Heart right ventricle (tissue), 16 donors: Measurements from ENCODE around the gene ABCA13. TPM values are rescaled to one million over a fixed set of nuclear protein-coding genes. Genes with fewer than 3 reads are reported as not detected.

ENCODE experiments used
- ATAC-seq, 8 donors: fragments of 200-7000 bp; cut with Tn5 transposase; one replicate each; pipeline ENCODE4 v1.9.1; 2020; ENCODE audit warnings: mild to moderate bottlenecking in 8 of 8, moderate library complexity in 8 of 8, moderate number of reproducible peaks in 1 of 8
- DNase-seq, 2 donors: peaks; one replicate each; pipeline ENCODE4 v3.0.0-alpha.2; 2020
- H3K27ac ChIP-seq, 10 donors: fragments of 200-600 bp; sonication (generic) in 2 of 10; one replicate each; pipeline versions ENCODE4 v1.5.0 to v1.8.0; 2020 to 2022; ENCODE audit warnings: mild to moderate bottlenecking in 3 of 10
- H3K27me3 ChIP-seq, 7 donors: fragments of 200-600 bp; one replicate each; pipeline ENCODE4 v1.8.0; 2021 to 2022; ENCODE audit warnings: mild to moderate bottlenecking in 2 of 7
- H3K36me3 ChIP-seq, 9 donors: fragments of 200-600 bp; sonication (generic) in 1 of 9; one replicate each; pipeline versions ENCODE4 v1.5.0 to v1.8.0; 2020 to 2022; ENCODE audit warnings: mild to moderate bottlenecking in 2 of 9
- H3K4me1 ChIP-seq, 9 donors: fragments of 200-600 bp; sonication (generic) in 1 of 9; one replicate each; pipeline versions ENCODE4 v1.5.0 to v1.8.0; 2020 to 2022; ENCODE audit warnings: mild to moderate bottlenecking in 4 of 9
- H3K4me3 ChIP-seq, 10 donors: fragments of 200-600 bp; sonication (generic) in 2 of 10; one replicate each; pipeline versions ENCODE4 v1.5.0 to v1.8.0; 2020 to 2022; ENCODE audit warnings: mild to moderate bottlenecking in 7 of 10, moderate library complexity in 2 of 10
- H3K9me3 ChIP-seq, 11 donors: fragments of 200-600 bp in 10 of 11; sonication (generic) in 2 of 11; one replicate each; pipeline versions ENCODE4 v1.5.0 to v1.8.0; 2013 to 2022; ENCODE audit warnings: mild to moderate bottlenecking in 2 of 11, control low read depth in 1 of 11, moderate library complexity in 1 of 11
- WGBS, 2 donors: extraction: QIAGEN DNeasy Blood & Tissue Kit; methylation state at CpG; one replicate each; pipeline ENCODE4 v1.1.7; 2013; ENCODE audit warnings: inconsistent platforms in 1 of 2; 5-methylcytosine and 5-hydroxymethylcytosine counted together
- intact Hi-C, 10 donors: fragments of 100-400 bp; cut with DNase I; formaldehyde crosslinking; loops; one replicate each; pipeline versions ENCODE4 v1.11.1 to v1.14.2; 2022
- polyA plus RNA-seq, 2 donors: library from polyadenylated mRNA; stranded (reverse); fragments of 200-250 nt; gene quantifications; one replicate each; pipeline ENCODE4 v1.2.3, GENCODE V29; 2013
- total RNA-seq, 10 donors: library from RNA; stranded (reverse); fragmentation: NEBNext Ultra II Directional in 3 of 10; extraction: Animal tissue kit (Norgen Biotek cat#: 25700) in 3 of 10; gene quantifications; one replicate each; pipeline versions ENCODE4 v1.2.1 to v1.2.4, GENCODE V29; 2021 to 2023
- TF ChIP-seq, protein P1 (sequence below), 9 donors: fragments of 200-600 bp; sonication (generic) in 2 of 9; IDR thresholded peaks; one replicate each; pipeline versions ENCODE4 v1.5.0 to v1.8.0; 2021 to 2022; ENCODE audit warnings: antibody characterized with exemption in 9 of 9, mild to moderate bottlenecking in 5 of 9, moderate library complexity in 1 of 9
- donor health status: Arrhythmogenic right ventricular cardiomyopathy.
- donor health status: ischemic (EF 13 %, LVEDD 7.1; RV severe dilation, severe dysfunction).
- donor health status: healthy with polysubstance abuse.
- donor health status: DM: no; HTN: yes; CAD: no.
- donor health status: DM: no; HTN: no; CAD: no.
- donor health status: ischemic (EF 25% LVEDD 6.9; RV normal size, moderate dysfunction).
- donor health status: ischemic (EF 25% LVEDD 5.7; RV mildly dilated, moderate dysfunction).
- donor health status: healthy.
- donor health status: DM: yes; HTN: yes; CAD: no.
- donor health status: Ischemic cardiomyopathy.
- donor health status: ischemic (EF 35%, LVEDD 5.7; RV mildly dilated, moderate dysfunction).
- donor health status: nonischemic (EF 11% LVEDD 7.7; RV severe dilation, severe dysfunction).
- donor health status: DM: yes; HTN: yes; CAD: no.
- donor health status: PGD.
- donor health status: ischemic (EF 29% LVEDD 5.4; RV normal size, mild dysfunction).
- donor health status: nonischemic (EF 23%, LVEDD 6.1; RV moderate dilation, normal function).

ABCA13 gene
- total and polyA plus RNA-seq, 12 donors = 0.01 to 0.37 (median 0.06) TPM; not detected in 1

DNA sequence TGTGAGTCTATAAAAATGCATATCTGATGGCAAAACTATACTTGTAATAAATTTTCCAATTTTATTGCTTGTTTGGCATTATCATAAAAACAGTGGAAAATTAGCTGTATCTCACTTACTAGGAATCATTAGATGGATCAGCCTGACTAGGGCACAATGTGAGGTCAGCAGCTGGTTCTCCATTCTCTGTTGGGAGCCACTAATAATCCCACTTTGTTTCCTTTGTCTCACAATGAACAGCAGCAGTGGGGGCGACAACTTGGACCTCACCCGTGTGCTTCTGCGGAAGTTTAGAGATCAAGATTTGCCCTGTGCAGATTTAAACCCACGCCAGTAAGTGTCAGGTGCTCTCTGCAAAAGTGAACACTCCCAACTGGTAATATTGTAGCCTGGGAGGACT, 295.5 kb downstream of the ABCA13 start:
- intact Hi-C loops = no loop called here
- H3K4me1 ChIP-seq = no peaks in the 10 kb centered on the region
- H3K4me3 ChIP-seq = no peak overlapping the region
- H3K27me3 ChIP-seq = no peaks in the 10 kb centered on the region
- no peaks in the 10 kb centered on the region for H3K9me3 ChIP-seq
- no peaks in the 10 kb centered on the region for H3K36me3 ChIP-seq
- DNase-seq (no peak), ATAC-seq (no peak)
- H3K27ac ChIP-seq = no peak overlapping the region
- TF ChIP-seq, protein P1, sequence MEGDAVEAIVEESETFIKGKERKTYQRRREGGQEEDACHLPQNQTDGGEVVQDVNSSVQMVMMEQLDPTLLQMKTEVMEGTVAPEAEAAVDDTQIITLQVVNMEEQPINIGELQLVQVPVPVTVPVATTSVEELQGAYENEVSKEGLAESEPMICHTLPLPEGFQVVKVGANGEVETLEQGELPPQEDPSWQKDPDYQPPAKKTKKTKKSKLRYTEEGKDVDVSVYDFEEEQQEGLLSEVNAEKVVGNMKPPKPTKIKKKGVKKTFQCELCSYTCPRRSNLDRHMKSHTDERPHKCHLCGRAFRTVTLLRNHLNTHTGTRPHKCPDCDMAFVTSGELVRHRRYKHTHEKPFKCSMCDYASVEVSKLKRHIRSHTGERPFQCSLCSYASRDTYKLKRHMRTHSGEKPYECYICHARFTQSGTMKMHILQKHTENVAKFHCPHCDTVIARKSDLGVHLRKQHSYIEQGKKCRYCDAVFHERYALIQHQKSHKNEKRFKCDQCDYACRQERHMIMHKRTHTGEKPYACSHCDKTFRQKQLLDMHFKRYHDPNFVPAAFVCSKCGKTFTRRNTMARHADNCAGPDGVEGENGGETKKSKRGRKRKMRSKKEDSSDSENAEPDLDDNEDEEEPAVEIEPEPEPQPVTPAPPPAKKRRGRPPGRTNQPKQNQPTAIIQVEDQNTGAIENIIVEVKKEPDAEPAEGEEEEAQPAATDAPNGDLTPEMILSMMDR (IDR thresholded peaks at IDR 0.05) = no peak
- WGBS, 2 donors = 77 to 84% methylated on average over 4 of the region's 4 CpGs

DNA sequence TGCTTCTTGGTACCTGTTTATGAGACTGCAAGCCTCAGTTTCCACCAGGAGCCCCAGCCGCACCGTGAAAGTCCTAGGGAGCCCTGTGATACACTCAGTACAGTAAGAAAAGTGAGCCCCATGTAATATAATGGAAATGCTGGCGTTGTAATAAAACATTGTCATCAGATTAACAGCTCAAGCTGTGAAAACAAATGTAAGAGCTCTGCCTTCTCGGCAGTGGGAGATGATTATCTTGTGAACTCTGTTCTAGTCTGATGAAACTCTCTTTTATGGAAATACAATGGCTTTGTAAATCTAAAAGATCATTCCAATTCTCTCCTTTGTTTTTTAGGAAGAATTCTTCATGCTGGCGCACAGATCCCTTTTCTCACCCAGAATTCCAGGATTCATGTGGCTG, 299.9 kb downstream of the ABCA13 start:
- Histone ChIP-seq H3K4me3 (no peak overlapping the region), H3K27ac (no peak overlapping the region), H3K9me3 (no peaks in the 10 kb centered on the region), H3K36me3 (no peaks in the 10 kb centered on the region), H3K4me1 (no peaks in the 10 kb centered on the region), H3K27me3 (no peaks in the 10 kb centered on the region)
- ATAC-seq = no peak
- 64 to 69% methylated on average over 5 of the region's 5 CpGs for WGBS, 2 donors
- DNase-seq = no peak
- intact Hi-C loops = no loop called here
- TF ChIP-seq, protein P1 (IDR thresholded peaks at IDR 0.05) = no peak

DNA sequence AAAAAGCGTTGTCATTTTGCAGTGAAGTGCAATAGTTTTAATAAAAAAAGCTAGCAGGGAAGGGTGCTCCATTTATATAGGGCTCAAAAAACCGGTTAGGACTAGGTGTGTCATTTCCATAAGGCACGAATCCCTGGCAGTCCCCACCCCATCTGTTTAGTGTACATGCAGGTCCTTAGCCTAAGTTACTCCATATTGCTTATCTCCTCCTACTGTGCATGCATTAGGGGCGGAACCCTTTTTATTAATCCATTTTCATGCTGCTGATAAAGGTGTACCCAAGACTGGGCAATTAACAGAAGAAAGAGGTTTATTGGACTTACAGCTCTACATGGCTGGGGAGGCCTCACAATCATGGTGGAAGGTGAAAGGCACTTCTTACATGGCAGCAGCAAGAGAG, 301.4 kb downstream of the ABCA13 start:
- no peak overlapping the region for H3K4me3 ChIP-seq
- H3K4me1 ChIP-seq = no peaks in the 10 kb centered on the region
- TF ChIP-seq, protein P1 (IDR thresholded peaks at IDR 0.05) = no peak
- intact Hi-C loops = no loop called here
- no peak overlapping the region for H3K27ac ChIP-seq
- ATAC-seq (no peak), DNase-seq (no peak)
- WGBS, 2 donors = 89 to 90% methylated on average over 4 of the region's 4 CpGs
- H3K36me3 ChIP-seq = no peaks in the 10 kb centered on the region
- no peaks in the 10 kb centered on the region for H3K27me3 ChIP-seq
- H3K9me3 ChIP-seq = no peaks in the 10 kb centered on the region

DNA sequence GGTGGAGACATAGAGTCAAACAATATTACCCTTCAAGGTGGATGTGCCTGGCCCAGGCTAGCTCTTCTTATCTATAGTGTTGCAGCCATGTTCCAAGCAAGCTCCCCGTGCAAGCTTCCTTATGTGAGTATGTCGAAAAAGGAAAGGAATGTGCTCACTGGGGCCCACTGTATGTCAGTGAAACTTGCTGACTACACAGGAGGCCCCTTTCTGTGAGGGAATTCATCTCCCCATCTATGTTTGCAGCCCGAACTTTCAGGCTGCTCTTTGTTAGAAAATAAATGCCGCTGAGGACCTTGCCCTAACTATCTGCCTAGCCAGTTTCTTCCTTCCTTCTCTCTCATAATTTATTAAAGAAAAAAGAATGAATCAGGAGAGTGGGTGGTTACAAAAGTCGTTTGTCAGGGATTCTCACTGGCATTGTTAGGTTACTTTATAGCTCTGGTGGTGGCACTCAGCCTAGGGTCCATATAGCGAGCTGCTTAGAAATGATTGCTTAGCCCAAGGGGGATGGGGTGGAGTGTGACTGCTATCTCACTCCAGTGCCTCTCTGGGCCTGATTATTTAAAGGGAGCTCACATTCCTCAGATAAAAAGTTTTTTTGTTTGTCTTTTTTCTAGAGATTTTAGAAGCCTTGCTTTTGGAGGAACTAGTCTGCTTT, 302.1 kb downstream of the ABCA13 start:
- H3K4me3 ChIP-seq = no peak overlapping the region
- intact Hi-C loops = no loop called here
- no peaks in the 10 kb centered on the region for H3K4me1 ChIP-seq
- WGBS, 2 donors = 46 to 48% methylated on average over 6 of the region's 6 CpGs
- no peaks in the 10 kb centered on the region for H3K9me3 ChIP-seq
- TF ChIP-seq, protein P1 (IDR thresholded peaks at IDR 0.05) = no peak
- no peaks in the 10 kb centered on the region for H3K27me3 ChIP-seq
- ATAC-seq = no peak
- DNase-seq = no peak
- H3K36me3 ChIP-seq = no peaks in the 10 kb centered on the region
- no peak overlapping the region for H3K27ac ChIP-seq
